ENCODE data around the gene SAMD14. TPM values are rescaled to one million over a fixed set of nuclear protein-coding genes. Genes with fewer than 3 reads are reported as not detected.
A peak's percentile ranks its signal among the peaks of the same experiment; 100 is the strongest.

The SAMD14 gene
- total and polyA plus RNA-seq, 4 donors, result 3.3 to 6.2 (median 4.2) TPM

GRCh38 chr17:50166518-50167181 lies 36.7 kb upstream of the SAMD14 start:
- Histone ChIP-seq H3K9me3 (ENCODE audit: control insufficient read depth in 4 of 4, insufficient read depth in 3 of 4, low read length in 3 of 4) (no peaks in the 10 kb centered on the region), H3K4me3 (no peak overlapping the region), H3K36me3 (ENCODE audit: control insufficient read depth in 4 of 4, insufficient read depth in 4 of 4, low read length in 4 of 4) (no peaks in the 10 kb centered on the region), H3K27me3 (ENCODE audit: control insufficient read depth in 3 of 3, insufficient read depth in 3 of 3, low read length in 2 of 3) (no peaks in the 10 kb centered on the region), H3K27ac (ENCODE audit: low read depth in 1 of 2, low read length in 1 of 2) (peak overlapping the region in 1 of 2 donors; percentile 94), H3K9ac (ENCODE audit: insufficient read depth in 1 of 2, low read length in 2 of 2) (no peak overlapping the region), H3K4me1 (ENCODE audit: control insufficient read depth in 5 of 5, insufficient read depth in 5 of 5, low read length in 5 of 5) (peaks cover 0 to 8% (median 3%) of the 10 kb centered on the region in 5 donors)
- no peak for ATAC-seq (ENCODE audit: insufficient read depth, low FRiP score)
- 80 to 93% methylated on average over 7 of the region's 7 CpGs for WGBS, 2 donors
- no peak for TF ChIP-seq CTCF (IDR thresholded peaks at IDR 0.05; ENCODE audit: control extremely low read depth, extremely low read depth)
- no peak for DNase-seq

GRCh38 chr17:50165867-50166517 lies 36.0 kb upstream of the SAMD14 start, which contains the start of gene SGCA:
SGCA (plus strand) TSS chr17:50166005; CDS start chr17:50166041, 36 bp downstream.
- H3K27ac ChIP-seq (ENCODE audit: low read depth in 1 of 2, low read length in 1 of 2), result peak within 1 kb of the TSS; percentile 58 to 94

GRCh38 chr17:50165466-50165865 lies 35.5 kb upstream of the SAMD14 start:
- Histone ChIP-seq H3K36me3 (ENCODE audit: control insufficient read depth in 4 of 4, insufficient read depth in 4 of 4, low read length in 4 of 4) (no peaks in the 10 kb centered on the region), H3K9ac (ENCODE audit: insufficient read depth in 1 of 2, low read length in 2 of 2) (no peak overlapping the region), H3K27me3 (ENCODE audit: control insufficient read depth in 3 of 3, insufficient read depth in 3 of 3, low read length in 2 of 3) (no peaks in the 10 kb centered on the region), H3K4me1 (ENCODE audit: control insufficient read depth in 5 of 5, insufficient read depth in 5 of 5, low read length in 5 of 5) (peaks cover 0 to 10% (median 3%) of the 10 kb centered on the region in 5 donors), H3K4me3 (no peak overlapping the region), H3K9me3 (ENCODE audit: control insufficient read depth in 4 of 4, insufficient read depth in 3 of 4, low read length in 3 of 4) (no peaks in the 10 kb centered on the region), H3K27ac (ENCODE audit: low read depth in 1 of 2, low read length in 1 of 2) (peak overlapping the region in 1 of 2 donors; percentile 94)
- WGBS, 2 donors, result 86 to 97% methylated on average over 3 of the region's 3 CpGs
- ATAC-seq (ENCODE audit: insufficient read depth, low FRiP score) (no peak), DNase-seq (no peak)
- TF ChIP-seq CTCF (IDR thresholded peaks at IDR 0.05; ENCODE audit: control extremely low read depth, extremely low read depth), result no peak

More at GRCh38 chr17:50165867-50166517, 36.0 kb upstream of the SAMD14 start, which contains the start of gene SGCA:
- H3K4me1 ChIP-seq (ENCODE audit: control insufficient read depth in 5 of 5, insufficient read depth in 5 of 5, low read length in 5 of 5), result peaks cover 0 to 10% (median 3%) of the 10 kb centered on the region in 5 donors
- 66 to 74% methylated on average over 15 of the region's 15 CpGs for WGBS, 2 donors
- H3K9me3 ChIP-seq (ENCODE audit: control insufficient read depth in 4 of 4, insufficient read depth in 3 of 4, low read length in 3 of 4), result no peaks in the 10 kb centered on the region
- H3K4me3 ChIP-seq, result no peak within 1 kb of the TSS
- no peak within 1 kb of the TSS for H3K9ac ChIP-seq (ENCODE audit: insufficient read depth in 1 of 2, low read length in 2 of 2)
- no peak for DNase-seq
- H3K27me3 ChIP-seq (ENCODE audit: control insufficient read depth in 3 of 3, insufficient read depth in 3 of 3, low read length in 2 of 3), result no peaks in the 10 kb centered on the region
- ATAC-seq (ENCODE audit: insufficient read depth, low FRiP score), result no peak
- TF ChIP-seq CTCF (IDR thresholded peaks at IDR 0.05; ENCODE audit: control extremely low read depth, extremely low read depth), result no peak
- no peaks in the 10 kb centered on the region for H3K36me3 ChIP-seq (ENCODE audit: control insufficient read depth in 4 of 4, insufficient read depth in 4 of 4, low read length in 4 of 4)

All from lung (tissue), 12 donors.